Left kidney (tissue), 2 donors: ENCODE measurements around the gene PEAK1. TPM values are rescaled to one million over a fixed set of nuclear protein-coding genes. Genes with fewer than 3 reads are reported as not detected.
A peak's percentile ranks its signal among the peaks of the same experiment; 100 is the strongest.
"Not testable (repeated sequence)": the region's sequence is repeated elsewhere in the genome, so short reads cannot be mapped to it uniquely, and the experiment has no call there.

Source experiments
- DNase-seq: peaks from one replicate; pipeline ENCODE4 v3.0.0-alpha.2; 2013
- polyA plus RNA-seq: library from polyadenylated mRNA; unstranded; fragments of 120-200 nt; gene quantifications from one replicate; pipeline ENCODE4 v1.2.1, GENCODE V29; 2013; ENCODE audit not compliant: insufficient read length

PEAK1 gene
- polyA plus RNA-seq, 1 donor, result 40.5 TPM

DNA sequence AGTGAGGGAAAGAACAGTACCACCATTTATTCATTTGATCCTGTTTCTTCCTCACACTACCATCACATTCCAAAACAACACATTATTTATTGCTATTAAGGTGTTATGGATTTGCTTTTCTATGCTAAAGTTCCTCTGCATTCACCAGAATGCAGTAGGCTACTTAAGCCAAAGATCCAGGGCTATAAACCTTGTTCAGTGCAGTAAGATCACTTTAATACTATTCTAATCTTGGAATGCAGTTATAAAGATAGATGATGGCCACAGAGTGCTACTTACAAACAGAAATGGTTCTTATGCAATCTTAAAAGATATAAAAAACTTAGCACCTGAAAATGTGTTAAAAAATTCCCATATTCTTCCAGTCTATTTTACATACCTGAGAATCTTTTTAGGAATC lies 241.5 kb downstream of the PEAK1 start:
- no peak for DNase-seq

DNA sequence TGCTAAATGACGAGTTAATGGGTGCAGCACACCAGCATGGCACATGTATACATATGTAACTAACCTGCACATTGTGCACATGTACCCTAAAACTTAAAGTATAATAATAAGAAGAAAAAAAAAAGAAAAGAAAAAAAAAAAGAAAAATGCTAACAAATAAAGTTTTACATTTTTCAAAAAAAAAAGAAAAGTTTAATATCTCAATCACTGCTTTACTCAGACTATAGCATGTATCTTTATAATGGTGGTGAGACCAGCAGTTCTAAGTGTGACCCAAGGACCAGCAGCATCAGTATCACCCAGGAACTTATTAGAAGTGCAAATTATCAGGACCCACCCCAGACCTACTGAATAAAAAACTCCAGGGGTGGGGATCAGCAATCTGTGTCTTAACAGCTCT lies 243.8 kb downstream of the PEAK1 start:
- DNase-seq, result not testable (repeated sequence)

- no peak for DNase-seq
Observed at GRCh38 chr15:77173487-77173886, 246.4 kb downstream of the PEAK1 start.

- DNase-seq, result no peak
Observed at GRCh38 chr15:77171221-77171967, 248.5 kb downstream of the PEAK1 start.

DNA sequence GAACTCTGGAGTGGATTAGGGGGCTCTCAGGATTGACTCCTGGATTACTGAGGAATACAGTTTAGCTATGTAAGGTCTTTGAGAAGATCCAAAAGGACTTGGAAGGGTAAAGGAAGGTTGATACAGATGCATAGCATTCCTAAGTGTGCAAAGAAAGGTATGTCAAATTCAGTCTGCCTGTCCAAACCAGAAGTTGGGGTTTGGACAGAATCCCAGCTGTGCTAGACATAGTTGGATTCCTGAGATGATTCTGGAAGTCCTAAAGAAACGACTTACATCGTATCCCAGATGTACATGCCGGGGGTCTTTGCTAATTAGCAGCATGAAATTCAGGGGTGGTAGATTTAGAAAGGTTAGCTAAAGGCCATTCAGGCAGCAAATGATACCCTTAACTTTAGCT lies 251.3 kb downstream of the PEAK1 start:
- DNase-seq, result no peak

DNA sequence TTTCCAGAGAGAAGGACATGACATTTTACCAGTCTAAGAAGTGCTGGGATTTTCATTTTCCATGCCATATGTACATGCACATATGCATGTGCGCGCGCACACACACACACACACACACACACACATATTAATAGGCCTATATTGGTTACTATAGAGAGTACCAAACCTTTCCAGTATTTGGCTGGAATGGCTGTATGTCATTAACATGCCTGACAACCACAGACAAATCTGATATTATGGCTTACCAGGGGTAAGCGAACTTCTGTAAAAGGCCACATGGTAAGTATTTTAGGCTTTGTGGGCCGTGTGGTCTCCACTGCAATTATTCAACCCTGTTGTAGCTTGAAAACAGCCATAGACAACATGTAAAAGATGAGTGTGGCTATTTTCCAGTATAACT lies 251.8 kb downstream of the PEAK1 start:
- DNase-seq, result no peak

DNA sequence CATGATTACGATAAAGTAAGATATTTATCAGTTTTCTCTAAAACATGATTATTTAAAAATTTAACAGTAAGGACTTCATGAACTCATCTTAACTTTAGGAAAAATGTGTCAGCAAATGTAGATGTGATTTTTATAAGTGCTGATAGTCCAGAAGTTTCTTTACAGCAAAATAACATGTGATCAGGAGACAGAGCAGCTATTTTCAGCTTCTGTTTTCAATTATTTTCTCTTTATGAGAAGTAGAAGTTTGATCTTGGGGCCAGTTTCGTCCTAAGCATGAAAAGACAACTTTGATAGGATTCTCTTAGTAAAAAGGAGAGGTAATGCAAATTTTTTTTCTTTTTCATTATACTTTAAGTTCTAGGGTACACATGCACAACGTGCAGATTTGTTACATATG lies 252.5 kb downstream of the PEAK1 start:
- DNase-seq, result no peak

- DNase-seq, result no peak
Observed at GRCh38 chr15:77163781-77164384, 256.0 kb downstream of the PEAK1 start.

GRCh38 chr15:77162872-77163633 lies 256.9 kb downstream of the PEAK1 start:
- DNase-seq, result no peak

- peak; percentile 38 for DNase-seq
Observed at GRCh38 chr15:77160562-77161478, 259.1 kb downstream of the PEAK1 start.

DNA sequence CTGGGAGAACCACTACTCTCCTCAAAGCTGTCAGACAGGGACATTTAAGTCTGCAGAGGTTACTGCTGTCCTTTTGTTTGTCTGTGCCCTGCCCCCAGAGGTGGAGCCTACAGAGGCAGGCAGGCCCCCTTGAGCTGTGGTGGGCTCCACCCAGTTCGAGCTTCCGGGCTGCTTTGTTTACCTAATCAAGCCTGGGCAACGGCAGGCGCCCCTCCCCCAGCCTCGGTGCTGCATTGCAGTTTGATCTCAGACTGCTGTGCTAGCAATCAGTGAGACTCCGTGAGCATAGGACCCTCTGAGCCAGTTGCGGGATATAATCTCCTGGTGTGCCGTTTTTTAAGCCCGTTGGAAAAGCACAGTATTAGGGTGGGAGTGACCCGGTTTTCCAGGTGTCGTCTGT lies 263.9 kb downstream of the PEAK1 start:
- not testable (repeated sequence) for DNase-seq

GRCh38 chr15:77148191-77148590 lies 271.7 kb downstream of the PEAK1 start:
- no peak for DNase-seq

GRCh38 chr15:77145370-77145769 lies 274.5 kb downstream of the PEAK1 start:
- no peak for DNase-seq

GRCh38 chr15:77144492-77145070 lies 275.3 kb downstream of the PEAK1 start:
- peak; percentile 20 for DNase-seq

GRCh38 chr15:77144026-77144425 lies 275.9 kb downstream of the PEAK1 start:
- DNase-seq, result no peak

- DNase-seq, result no peak
Observed at GRCh38 chr15:77143616-77144015, 276.3 kb downstream of the PEAK1 start.

- DNase-seq, result no peak
Observed at GRCh38 chr15:77143191-77143590, 276.7 kb downstream of the PEAK1 start.

DNA sequence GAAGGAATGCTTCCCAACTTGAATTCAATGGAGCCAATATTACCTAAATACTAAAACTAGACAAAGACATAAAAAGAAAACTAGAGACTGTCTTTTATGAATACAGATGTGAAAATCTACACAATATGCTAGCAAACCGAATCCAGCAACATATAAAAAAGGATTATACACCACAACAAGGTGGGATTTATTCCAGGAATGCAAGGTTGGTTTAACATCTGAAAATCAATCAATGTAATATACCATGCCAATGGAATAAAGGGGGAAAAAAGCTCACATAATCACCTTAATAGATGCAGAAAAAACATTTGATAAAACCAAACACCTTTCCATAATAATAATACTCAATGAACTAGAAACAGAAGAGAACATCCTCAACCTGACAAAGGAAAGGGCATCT lies 279.7 kb downstream of the PEAK1 start:
- DNase-seq, result no peak

- DNase-seq, result no peak
Observed at GRCh38 chr15:77139312-77139711, 280.6 kb downstream of the PEAK1 start.

DNA sequence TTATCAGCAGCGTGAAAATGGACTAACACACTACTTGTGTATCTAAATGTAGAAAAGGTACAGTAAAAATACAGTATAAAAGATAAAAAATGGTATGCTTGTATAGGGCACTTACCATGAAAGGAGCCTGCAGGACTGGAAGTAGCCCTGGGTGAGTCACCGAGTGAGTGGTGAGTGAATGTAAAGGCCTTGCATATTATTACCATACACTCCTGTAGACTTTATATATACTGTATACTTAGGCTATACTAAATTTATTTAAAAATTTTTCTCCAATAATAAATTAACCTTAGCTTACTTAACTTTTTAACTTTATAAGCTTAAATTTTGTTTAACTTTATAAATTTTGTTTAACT lies 281.8 kb downstream of the PEAK1 start:
- DNase-seq, result no peak

DNA sequence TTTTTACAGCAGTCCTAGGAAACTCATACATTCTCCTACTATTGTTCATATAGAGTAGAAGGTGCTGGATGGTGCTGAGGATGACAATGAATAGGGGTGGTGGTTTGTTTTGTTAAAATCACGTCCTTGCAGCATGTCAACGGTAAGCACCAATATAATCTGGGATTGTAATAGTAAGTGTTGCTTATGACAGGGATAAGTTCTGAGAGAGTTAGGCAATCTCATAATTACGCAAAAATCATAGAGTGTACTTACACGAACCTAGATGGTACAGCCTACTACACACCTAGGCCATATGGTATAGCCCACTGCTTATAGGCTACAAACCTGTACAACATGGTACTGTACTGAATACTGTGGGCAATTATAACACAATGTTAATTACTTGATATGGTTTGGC lies 284.7 kb downstream of the PEAK1 start:
- DNase-seq, result no peak
